ENCODE data around the gene CNMD.

Gene CNMD

DNA sequence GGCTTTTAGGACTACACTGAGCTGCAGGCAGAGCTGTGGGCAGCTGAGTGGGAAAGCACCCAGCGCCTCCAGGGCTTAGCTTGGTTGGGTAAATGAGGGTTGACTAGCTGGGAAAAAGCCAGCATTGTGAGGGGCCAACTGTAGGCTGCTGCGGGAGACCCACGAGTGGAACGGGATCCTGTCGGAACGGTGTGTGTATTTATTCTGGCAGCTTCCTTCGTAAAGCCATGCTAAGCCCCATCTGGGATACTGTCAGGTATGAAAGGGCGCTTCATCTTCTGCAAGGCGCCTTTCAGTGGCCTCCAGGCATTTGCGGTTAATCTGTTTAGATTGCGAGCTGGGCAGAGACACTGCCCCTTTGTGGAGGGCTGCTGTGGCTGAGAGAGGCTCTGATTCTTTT is 39.5 kb upstream of the CNMD start:
- Histone ChIP-seq H3K27me3 (ENCODE audit: insufficient read depth, low read length, poor library complexity) (no peaks in the 10 kb centered on the region), H3K9ac (ENCODE audit: low read depth, low read length) (no peak overlapping the region), H3K79me2 (ENCODE audit: insufficient read depth, low read length) (no peaks in the 10 kb centered on the region), H3K27ac (ENCODE audit: low read length) (no peak overlapping the region), H3K4me1 (ENCODE audit: insufficient read depth, low read length) (peaks cover 7% of the 10 kb centered on the region), H3K4me3 (ENCODE audit: low read depth in 1 of 2, low read length in 2 of 2) (no peak overlapping the region), H3K36me3 (ENCODE audit: insufficient read depth, low read length) (no peaks in the 10 kb centered on the region), H3K9me3 (ENCODE audit: insufficient read depth, low read length, severe bottlenecking) (no peaks in the 10 kb centered on the region), H4K20me1 (ENCODE audit: insufficient read depth, low read length) (no peaks in the 10 kb centered on the region), H3K4me2 (ENCODE audit: insufficient read depth, low read length) (no peak overlapping the region), H2AFZ (ENCODE audit: low read depth, low read length) (no peak overlapping the region)
- no peak for TF ChIP-seq EZH2 (IDR thresholded peaks at IDR 0.05; ENCODE audit: borderline replicate concordance, low read depth, low read length, severe bottlenecking)
- TF ChIP-seq, protein P1, sequence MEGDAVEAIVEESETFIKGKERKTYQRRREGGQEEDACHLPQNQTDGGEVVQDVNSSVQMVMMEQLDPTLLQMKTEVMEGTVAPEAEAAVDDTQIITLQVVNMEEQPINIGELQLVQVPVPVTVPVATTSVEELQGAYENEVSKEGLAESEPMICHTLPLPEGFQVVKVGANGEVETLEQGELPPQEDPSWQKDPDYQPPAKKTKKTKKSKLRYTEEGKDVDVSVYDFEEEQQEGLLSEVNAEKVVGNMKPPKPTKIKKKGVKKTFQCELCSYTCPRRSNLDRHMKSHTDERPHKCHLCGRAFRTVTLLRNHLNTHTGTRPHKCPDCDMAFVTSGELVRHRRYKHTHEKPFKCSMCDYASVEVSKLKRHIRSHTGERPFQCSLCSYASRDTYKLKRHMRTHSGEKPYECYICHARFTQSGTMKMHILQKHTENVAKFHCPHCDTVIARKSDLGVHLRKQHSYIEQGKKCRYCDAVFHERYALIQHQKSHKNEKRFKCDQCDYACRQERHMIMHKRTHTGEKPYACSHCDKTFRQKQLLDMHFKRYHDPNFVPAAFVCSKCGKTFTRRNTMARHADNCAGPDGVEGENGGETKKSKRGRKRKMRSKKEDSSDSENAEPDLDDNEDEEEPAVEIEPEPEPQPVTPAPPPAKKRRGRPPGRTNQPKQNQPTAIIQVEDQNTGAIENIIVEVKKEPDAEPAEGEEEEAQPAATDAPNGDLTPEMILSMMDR (IDR thresholded peaks at IDR 0.05; ENCODE audit: borderline replicate concordance, extremely low read depth, low read length, poor library complexity, severe bottlenecking): no peak
- DNase-seq: no peak
- ATAC-seq (ENCODE audit: insufficient read depth, low read depth): no peak

DNA sequence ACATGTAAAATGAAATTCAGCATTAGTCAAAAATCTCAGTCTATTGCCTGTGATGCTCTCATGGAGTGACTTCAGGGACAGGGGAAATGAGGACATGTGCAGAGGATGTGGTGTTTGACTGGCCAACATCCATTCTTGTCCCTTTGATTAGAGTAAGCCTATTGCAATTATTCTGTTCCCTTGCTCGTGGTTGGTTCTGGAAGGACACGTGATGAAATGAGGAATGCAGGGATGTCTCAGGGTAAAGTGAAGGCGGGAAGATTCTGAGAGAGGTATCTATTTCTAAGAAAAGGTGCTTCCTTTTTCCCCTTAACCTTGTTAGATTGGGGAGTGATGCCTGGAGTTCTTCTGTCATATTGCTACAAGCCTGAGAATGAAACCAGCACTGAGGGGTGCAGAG is 37.1 kb upstream of the CNMD start:
- Histone ChIP-seq H2AFZ (ENCODE audit: low read depth, low read length) (no peak overlapping the region), H3K4me3 (ENCODE audit: low read depth in 1 of 2, low read length in 2 of 2) (no peak overlapping the region), H3K4me2 (ENCODE audit: insufficient read depth, low read length) (no peak overlapping the region), H3K27me3 (ENCODE audit: insufficient read depth, low read length, poor library complexity) (no peaks in the 10 kb centered on the region), H3K79me2 (ENCODE audit: insufficient read depth, low read length) (no peaks in the 10 kb centered on the region), H3K9ac (ENCODE audit: low read depth, low read length) (no peak overlapping the region), H3K36me3 (ENCODE audit: insufficient read depth, low read length) (no peaks in the 10 kb centered on the region), H3K27ac (ENCODE audit: low read length) (no peak overlapping the region), H3K9me3 (ENCODE audit: insufficient read depth, low read length, severe bottlenecking) (no peaks in the 10 kb centered on the region), H4K20me1 (ENCODE audit: insufficient read depth, low read length) (no peaks in the 10 kb centered on the region), H3K4me1 (ENCODE audit: insufficient read depth, low read length) (peaks cover 7% of the 10 kb centered on the region)
- TF ChIP-seq EZH2 (IDR thresholded peaks at IDR 0.05; ENCODE audit: borderline replicate concordance, low read depth, low read length, severe bottlenecking): no peak
- TF ChIP-seq, protein P1 (IDR thresholded peaks at IDR 0.05; ENCODE audit: borderline replicate concordance, extremely low read depth, low read length, poor library complexity, severe bottlenecking): no peak
- ATAC-seq (ENCODE audit: insufficient read depth, low read depth): no peak
- DNase-seq: no peak

DNA sequence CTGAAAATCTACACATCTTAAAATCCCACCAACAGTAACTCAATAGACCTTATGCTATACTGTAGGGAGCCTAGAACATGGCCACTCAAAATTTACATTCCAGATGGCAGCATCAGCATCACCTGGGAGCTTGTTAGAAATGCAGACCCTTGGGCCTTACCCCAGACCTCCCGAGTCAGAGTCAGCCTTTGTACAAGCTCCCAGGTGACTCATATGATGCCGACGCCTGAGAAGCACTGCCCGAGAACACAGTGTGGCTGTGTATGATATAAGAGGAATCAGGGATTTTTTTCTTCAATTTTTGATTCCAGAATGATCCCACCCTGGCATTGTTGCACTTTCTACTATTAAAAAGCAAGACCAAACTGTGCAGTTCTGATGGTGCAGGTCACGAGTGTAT is 35.9 kb upstream of the CNMD start:
- TF ChIP-seq, protein P1 (IDR thresholded peaks at IDR 0.05; ENCODE audit: borderline replicate concordance, extremely low read depth, low read length, poor library complexity, severe bottlenecking): no peak
- no peak for TF ChIP-seq EZH2 (IDR thresholded peaks at IDR 0.05; ENCODE audit: borderline replicate concordance, low read depth, low read length, severe bottlenecking)
- Histone ChIP-seq H3K9ac (ENCODE audit: low read depth, low read length) (no peak overlapping the region), H3K36me3 (ENCODE audit: insufficient read depth, low read length) (no peaks in the 10 kb centered on the region), H3K27me3 (ENCODE audit: insufficient read depth, low read length, poor library complexity) (no peaks in the 10 kb centered on the region), H3K9me3 (ENCODE audit: insufficient read depth, low read length, severe bottlenecking) (no peaks in the 10 kb centered on the region), H3K4me3 (ENCODE audit: low read depth in 1 of 2, low read length in 2 of 2) (no peak overlapping the region), H4K20me1 (ENCODE audit: insufficient read depth, low read length) (no peaks in the 10 kb centered on the region), H2AFZ (ENCODE audit: low read depth, low read length) (no peak overlapping the region), H3K27ac (ENCODE audit: low read length) (no peak overlapping the region), H3K4me1 (ENCODE audit: insufficient read depth, low read length) (peaks cover 6% of the 10 kb centered on the region), H3K4me2 (ENCODE audit: insufficient read depth, low read length) (no peak overlapping the region), H3K79me2 (ENCODE audit: insufficient read depth, low read length) (no peaks in the 10 kb centered on the region)
- DNase-seq (no peak), ATAC-seq (ENCODE audit: insufficient read depth, low read depth) (no peak)

DNA sequence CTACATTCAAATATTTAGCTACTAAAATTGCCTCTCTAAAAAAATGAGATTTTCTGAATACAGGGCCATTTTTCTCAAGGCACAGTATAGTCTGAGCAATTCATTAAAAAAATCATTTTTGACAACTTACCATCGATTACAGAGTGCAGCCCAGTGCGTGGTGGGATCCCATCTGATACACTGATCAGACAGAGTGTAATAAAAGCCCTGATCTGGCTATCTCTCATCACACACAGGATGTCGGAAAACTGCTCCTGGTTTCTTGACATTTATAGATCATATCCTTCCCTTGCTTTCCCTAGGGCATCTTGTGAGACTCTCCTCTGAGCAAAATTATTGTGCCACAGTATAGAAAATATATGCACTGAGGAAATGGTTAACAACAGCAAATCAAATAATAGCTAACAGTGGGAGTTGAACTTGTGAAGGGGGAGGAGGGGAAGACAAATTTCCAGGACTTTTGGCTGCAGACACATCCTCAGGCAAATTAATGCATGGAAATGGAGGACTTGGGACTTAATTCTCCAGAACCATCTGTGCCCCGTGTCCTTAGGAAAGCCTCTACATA is 28.4 kb upstream of the CNMD start:
- DNase-seq (no peak), ATAC-seq (ENCODE audit: insufficient read depth, low read depth) (no peak)
- Histone ChIP-seq H3K36me3 (ENCODE audit: insufficient read depth, low read length) (no peaks in the 10 kb centered on the region), H3K4me1 (ENCODE audit: insufficient read depth, low read length) (no peaks in the 10 kb centered on the region), H2AFZ (ENCODE audit: low read depth, low read length) (no peak overlapping the region), H3K27ac (ENCODE audit: low read length) (no peak overlapping the region), H3K9ac (ENCODE audit: low read depth, low read length) (no peak overlapping the region), H4K20me1 (ENCODE audit: insufficient read depth, low read length) (no peaks in the 10 kb centered on the region), H3K79me2 (ENCODE audit: insufficient read depth, low read length) (no peaks in the 10 kb centered on the region), H3K4me3 (ENCODE audit: low read depth in 1 of 2, low read length in 2 of 2) (no peak overlapping the region), H3K27me3 (ENCODE audit: insufficient read depth, low read length, poor library complexity) (no peaks in the 10 kb centered on the region), H3K4me2 (ENCODE audit: insufficient read depth, low read length) (no peak overlapping the region), H3K9me3 (ENCODE audit: insufficient read depth, low read length, severe bottlenecking) (no peaks in the 10 kb centered on the region)
- TF ChIP-seq, protein P1 (IDR thresholded peaks at IDR 0.05; ENCODE audit: borderline replicate concordance, extremely low read depth, low read length, poor library complexity, severe bottlenecking): no peak
- no peak for TF ChIP-seq EZH2 (IDR thresholded peaks at IDR 0.05; ENCODE audit: borderline replicate concordance, low read depth, low read length, severe bottlenecking)

Measured in DND-41 (cell line).